Fibroblast of the aortic adventitia (primary cell): ENCODE results near the gene FAM168B. TPM values are rescaled to one million over a fixed set of nuclear protein-coding genes. Genes with fewer than 3 reads are reported as not detected.
A peak's percentile ranks its signal among the peaks of the same experiment; 100 is the strongest.

Source experiments
- DNase-seq: peaks from one replicate; pipeline ENCODE4 v3.0.0-alpha.2; 2010; ENCODE audit warnings: low read depth
- H3K4me3 ChIP-seq: 2 replicates; pipeline ENCODE4 v1.5.1; 2011; ENCODE audit warnings: low read depth, mild to moderate bottlenecking, control low read depth, low read length, moderate library complexity
- total RNA-seq: library from RNA; depleted of rRNA; stranded (reverse); fragments of >200 nt; gene quantifications from 2 replicates; pipeline ENCODE4 v1.2.3, GENCODE V29; 2012; ENCODE audit warnings: low replicate concordance
- TF ChIP-seq, protein P1 (sequence below): IDR thresholded peaks from 2 replicates; pipeline ENCODE4 v1.5.1; 2011; ENCODE audit warnings: mild to moderate bottlenecking, low read length, control low read depth, inconsistent platforms; ENCODE audit not compliant: insufficient read depth

Gene FAM168B
- total RNA-seq, 1 donor = 114 TPM

GRCh38 chr2:131113566-131114227 is 20.4 kb upstream of the FAM168B start:
- H3K4me3 ChIP-seq = no peak overlapping the region
- TF ChIP-seq, protein P1, sequence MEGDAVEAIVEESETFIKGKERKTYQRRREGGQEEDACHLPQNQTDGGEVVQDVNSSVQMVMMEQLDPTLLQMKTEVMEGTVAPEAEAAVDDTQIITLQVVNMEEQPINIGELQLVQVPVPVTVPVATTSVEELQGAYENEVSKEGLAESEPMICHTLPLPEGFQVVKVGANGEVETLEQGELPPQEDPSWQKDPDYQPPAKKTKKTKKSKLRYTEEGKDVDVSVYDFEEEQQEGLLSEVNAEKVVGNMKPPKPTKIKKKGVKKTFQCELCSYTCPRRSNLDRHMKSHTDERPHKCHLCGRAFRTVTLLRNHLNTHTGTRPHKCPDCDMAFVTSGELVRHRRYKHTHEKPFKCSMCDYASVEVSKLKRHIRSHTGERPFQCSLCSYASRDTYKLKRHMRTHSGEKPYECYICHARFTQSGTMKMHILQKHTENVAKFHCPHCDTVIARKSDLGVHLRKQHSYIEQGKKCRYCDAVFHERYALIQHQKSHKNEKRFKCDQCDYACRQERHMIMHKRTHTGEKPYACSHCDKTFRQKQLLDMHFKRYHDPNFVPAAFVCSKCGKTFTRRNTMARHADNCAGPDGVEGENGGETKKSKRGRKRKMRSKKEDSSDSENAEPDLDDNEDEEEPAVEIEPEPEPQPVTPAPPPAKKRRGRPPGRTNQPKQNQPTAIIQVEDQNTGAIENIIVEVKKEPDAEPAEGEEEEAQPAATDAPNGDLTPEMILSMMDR = no peak
- DNase-seq = no peak

- peak; percentile 40 for DNase-seq
- H3K4me3 ChIP-seq = no peak overlapping the region
- TF ChIP-seq, protein P1 = no peak
Measured at GRCh38 chr2:131112529-131112928, 19.3 kb upstream of the FAM168B start.

- TF ChIP-seq, protein P1 = no peak
- peak; percentile 44 for DNase-seq
- H3K4me3 ChIP-seq = peak overlapping the region; percentile 95
Measured at GRCh38 chr2:131105950-131106801, 12.9 kb upstream of the FAM168B start.

DNA sequence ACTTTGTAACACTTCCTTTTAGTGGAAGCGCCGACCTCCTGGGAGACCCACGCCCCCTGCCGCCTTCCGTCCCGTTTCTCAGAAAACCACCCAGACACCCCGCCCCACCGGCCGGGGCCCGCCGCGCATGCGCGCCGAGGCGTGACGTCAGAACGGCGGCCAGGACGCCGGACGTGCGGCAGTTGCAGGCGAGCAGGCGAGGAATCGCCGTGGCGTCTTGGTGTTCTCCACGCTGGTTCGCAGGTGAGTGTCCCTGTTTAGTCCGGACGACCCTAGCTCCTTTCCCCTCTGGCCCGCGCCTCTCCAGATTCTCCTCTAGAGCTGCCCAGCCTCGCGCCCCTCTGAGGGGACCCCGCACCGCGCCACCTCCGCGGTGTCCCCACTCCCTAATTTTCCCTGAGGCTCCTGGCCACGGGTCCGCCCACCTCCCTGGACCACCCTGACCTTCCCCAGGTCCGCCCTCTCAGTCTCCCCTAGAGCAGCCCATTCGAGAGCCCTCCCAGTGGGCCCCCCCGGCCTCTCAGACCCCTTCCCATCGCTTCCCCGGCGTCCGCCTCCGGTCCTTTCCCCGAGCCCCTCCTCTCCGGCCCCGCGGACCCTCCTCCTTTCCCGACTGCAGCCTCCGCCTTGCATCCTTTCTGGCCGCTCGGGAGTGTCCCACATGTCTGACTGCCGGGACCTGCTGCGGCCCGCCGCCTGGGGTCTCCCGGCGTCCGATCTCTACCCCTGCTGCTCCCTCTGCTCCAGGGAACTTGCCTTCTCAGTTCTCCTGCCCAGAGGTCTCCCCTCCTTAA is 12.1 kb upstream of the FAM168B start, which contains the start of gene PLEKHB2:
PLEKHB2 (plus strand) TSS at position 181 of the 794 bp plus-strand sequence. CDS start 15,606 bp downstream, outside the sequence.
- TF ChIP-seq, protein P1 = peak; percentile 33
- DNase-seq = peak; percentile 86
- H3K4me3 ChIP-seq = peak within 1 kb of the TSS; percentile 95

- peak; percentile 85 for DNase-seq
- TF ChIP-seq, protein P1 = no peak
- H3K4me3 ChIP-seq = peak overlapping the region; percentile 57
Measured at GRCh38 chr2:131104487-131105155, 11.4 kb upstream of the FAM168B start.

GRCh38 chr2:131103165-131103564 is 9.9 kb upstream of the FAM168B start:
- DNase-seq = no peak
- TF ChIP-seq, protein P1 = no peak
- H3K4me3 ChIP-seq = no peak overlapping the region
